ENCODE data around the gene PROC.

Gene PROC

GRCh38 chr2:127456960-127457359, 38.7 kb downstream of the PROC start:
- DNase-seq (ENCODE audit: low spot score) = no peak

- DNase-seq (ENCODE audit: low spot score) = no peak
Measured at GRCh38 chr2:127462461-127462860, 44.2 kb downstream of the PROC start.

GRCh38 chr2:127463155-127463991, 45.1 kb downstream of the PROC start:
- no peak for DNase-seq (ENCODE audit: low spot score)

GRCh38 chr2:127464470-127465257, 46.4 kb downstream of the PROC start:
- DNase-seq (ENCODE audit: low spot score) = no peak

- DNase-seq (ENCODE audit: low spot score) = no peak
Measured at GRCh38 chr2:127465258-127465657, 47.0 kb downstream of the PROC start.

GRCh38 chr2:127469051-127469450, 50.8 kb downstream of the PROC start:
- DNase-seq (ENCODE audit: low spot score) = no peak

- no peak for DNase-seq (ENCODE audit: low spot score)
Measured at GRCh38 chr2:127469974-127470373, 51.7 kb downstream of the PROC start.

- DNase-seq (ENCODE audit: low spot score) = no peak
Measured at GRCh38 chr2:127471286-127471988, 53.2 kb downstream of the PROC start.

- DNase-seq (ENCODE audit: low spot score) = no peak
Measured at GRCh38 chr2:127472268-127472667, 54.0 kb downstream of the PROC start.

- DNase-seq (ENCODE audit: low spot score) = no peak
Measured at GRCh38 chr2:127475788-127476187, 57.6 kb downstream of the PROC start.

Measured in activated CD4-positive, alpha-beta T cell treated with anti-CD3 and anti-CD28 coated beads, Interleukin-2, Interleukin-4, amounts not matched to agents 100 ng/mL and 50 ng/mL, durations not matched to agents 16 hours and 8 hours (primary cell).